Suprapubic skin (tissue), 3 donors: ENCODE results near the gene BTN3A1.

Experiments used
- EP300 ChIP-seq: sonication (generic); formaldehyde crosslinking; IDR thresholded peaks from one replicate; pipeline ENCODE4 v1.6.1; 2017; ENCODE audit warnings: antibody characterized with exemption
- POLR2A ChIP-seq, 2 donors: fragments of 450-650 bp; IDR thresholded peaks; one replicate each; pipeline ENCODE4 v1.6.1; 2017; ENCODE audit warnings: antibody characterized with exemption in 2 of 2, mild to moderate bottlenecking in 2 of 2, moderate library complexity in 2 of 2
- TF ChIP-seq, protein P1 (sequence below), 2 donors: fragments of 200-600 bp in 1 of 2; fragments of 450-650 bp in 1 of 2; sonication (generic) in 1 of 2; IDR thresholded peaks; one replicate each; pipeline ENCODE4 v1.5.1; 2016 to 2019; ENCODE audit warnings: antibody characterized with exemption in 2 of 2, mild to moderate bottlenecking in 1 of 2, moderate library complexity in 1 of 2

DNA sequence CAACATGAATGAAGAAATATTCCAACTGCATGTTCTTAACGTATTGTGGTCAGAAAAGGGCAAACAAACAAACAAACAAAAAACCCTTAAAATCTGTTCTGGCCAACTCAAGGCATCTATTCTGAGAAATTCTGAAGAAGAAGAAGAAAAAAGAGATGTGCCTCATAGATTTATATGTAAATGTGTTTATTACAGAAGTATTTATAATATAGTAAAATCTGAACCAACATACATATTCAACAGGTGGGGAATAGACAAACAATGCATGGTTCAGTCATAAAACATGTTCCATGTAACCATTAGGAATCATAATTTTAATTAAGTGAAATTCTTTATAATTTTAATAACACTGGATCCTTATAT lies 36.5 kb upstream of the BTN3A1 start:
- TF ChIP-seq, protein P1, sequence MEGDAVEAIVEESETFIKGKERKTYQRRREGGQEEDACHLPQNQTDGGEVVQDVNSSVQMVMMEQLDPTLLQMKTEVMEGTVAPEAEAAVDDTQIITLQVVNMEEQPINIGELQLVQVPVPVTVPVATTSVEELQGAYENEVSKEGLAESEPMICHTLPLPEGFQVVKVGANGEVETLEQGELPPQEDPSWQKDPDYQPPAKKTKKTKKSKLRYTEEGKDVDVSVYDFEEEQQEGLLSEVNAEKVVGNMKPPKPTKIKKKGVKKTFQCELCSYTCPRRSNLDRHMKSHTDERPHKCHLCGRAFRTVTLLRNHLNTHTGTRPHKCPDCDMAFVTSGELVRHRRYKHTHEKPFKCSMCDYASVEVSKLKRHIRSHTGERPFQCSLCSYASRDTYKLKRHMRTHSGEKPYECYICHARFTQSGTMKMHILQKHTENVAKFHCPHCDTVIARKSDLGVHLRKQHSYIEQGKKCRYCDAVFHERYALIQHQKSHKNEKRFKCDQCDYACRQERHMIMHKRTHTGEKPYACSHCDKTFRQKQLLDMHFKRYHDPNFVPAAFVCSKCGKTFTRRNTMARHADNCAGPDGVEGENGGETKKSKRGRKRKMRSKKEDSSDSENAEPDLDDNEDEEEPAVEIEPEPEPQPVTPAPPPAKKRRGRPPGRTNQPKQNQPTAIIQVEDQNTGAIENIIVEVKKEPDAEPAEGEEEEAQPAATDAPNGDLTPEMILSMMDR (IDR thresholded peaks at IDR 0.05): no peak
- TF ChIP-seq POLR2A (IDR thresholded peaks at IDR 0.05) (no peak), EP300 (no peak)
